SH-SY5Y (cell line): Measurements from ENCODE around the gene NRIP1.

Source experiments
- GATA2 ChIP-seq: IDR thresholded peaks from 2 replicates; pipeline ENCODE4 v1.6.1; 2011; ENCODE audit warnings: mild to moderate bottlenecking, low read depth, low read length
- GATA3 ChIP-seq: IDR thresholded peaks from 2 replicates; pipeline ENCODE4 v1.6.1; 2011; ENCODE audit warnings: low read depth, mild to moderate bottlenecking, low read length, moderate library complexity

DNA sequence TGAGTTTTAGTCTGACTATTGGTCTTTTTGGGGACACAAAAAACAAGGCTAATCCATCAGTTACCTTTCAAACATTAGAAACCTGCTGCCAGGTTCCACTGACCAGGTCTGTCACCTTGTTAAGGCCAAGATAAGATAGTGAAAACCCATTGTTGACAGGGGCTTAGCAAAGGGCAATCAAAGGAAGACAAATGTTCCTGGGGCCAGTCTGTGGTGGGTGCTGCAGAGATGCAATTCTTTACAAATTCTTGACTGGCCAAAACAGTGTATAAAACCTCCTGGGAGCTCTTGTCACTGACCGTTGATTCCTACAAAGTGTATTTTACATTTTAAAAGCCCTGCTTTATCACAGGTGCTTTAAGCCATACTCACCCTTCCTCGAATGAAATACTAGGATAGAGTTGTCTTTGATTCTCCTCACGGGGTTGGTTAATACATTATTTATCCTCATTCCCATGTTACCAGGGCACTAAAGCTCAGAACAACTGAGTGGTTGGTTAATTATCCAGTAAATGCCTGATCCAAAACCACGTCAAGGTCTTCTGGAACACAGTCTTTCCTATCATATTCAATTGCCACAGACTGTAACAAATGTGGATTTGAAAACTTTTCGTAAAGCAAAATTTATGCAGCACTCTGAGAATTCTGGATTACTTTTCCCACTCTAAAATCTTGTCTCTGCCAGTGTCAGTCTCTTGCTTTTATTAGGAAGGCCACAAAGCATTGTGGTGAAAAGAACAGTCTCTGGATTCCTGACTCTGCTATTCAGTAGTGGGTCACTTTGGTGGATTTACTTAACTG lies 77.2 kb downstream of the NRIP1 start:
- TF ChIP-seq GATA2 (no peak), GATA3 (no peak)
